ENCODE results near the gene ZSWIM8.

GRCh38 chr10:73746721-73747120 lies 38.7 kb upstream of the ZSWIM8 start:
- TF ChIP-seq CTCF (IDR thresholded peaks at IDR 0.05) (no peak), POLR2A (IDR thresholded peaks at IDR 0.05) (no peak)
